ENCODE data around the gene NBPF3. TPM values are rescaled to one million over a fixed set of nuclear protein-coding genes. Genes with fewer than 3 reads are reported as not detected.

Gene NBPF3
- polyA plus RNA-seq, 1 donor, result 6.1 TPM

GRCh38 chr1:21494196-21494595, 54.3 kb downstream of the NBPF3 start:
- DNase-seq (ENCODE audit: low read depth), result no peak

GRCh38 chr1:21495225-21495820, 55.4 kb downstream of the NBPF3 start:
- no peak for DNase-seq (ENCODE audit: low read depth)

GRCh38 chr1:21496063-21496462, 56.1 kb downstream of the NBPF3 start:
- DNase-seq (ENCODE audit: low read depth), result no peak

- DNase-seq (ENCODE audit: low read depth), result no peak
Measured at GRCh38 chr1:21496886-21497285, 56.9 kb downstream of the NBPF3 start.

GRCh38 chr1:21497466-21498061, 57.6 kb downstream of the NBPF3 start:
- DNase-seq (ENCODE audit: low read depth), result no peak

- DNase-seq (ENCODE audit: low read depth), result no peak
Measured at GRCh38 chr1:21499283-21499950, 59.5 kb downstream of the NBPF3 start.

- DNase-seq (ENCODE audit: low read depth), result no peak
Measured at GRCh38 chr1:21503706-21504377, 63.9 kb downstream of the NBPF3 start.

- no peak for DNase-seq (ENCODE audit: low read depth)
Measured at GRCh38 chr1:21506804-21507203, 66.9 kb downstream of the NBPF3 start.

- no peak for DNase-seq (ENCODE audit: low read depth)
Measured at GRCh38 chr1:21507511-21508270, 67.8 kb downstream of the NBPF3 start.

GRCh38 chr1:21508580-21509350, 68.8 kb downstream of the NBPF3 start:
- DNase-seq (ENCODE audit: low read depth), result no peak

- DNase-seq (ENCODE audit: low read depth), result no peak
Measured at GRCh38 chr1:21509351-21510112, 69.6 kb downstream of the NBPF3 start, which contains the start of gene ALPL. Gene ALPL, plus strand, starts transcription at chr1:21509423. Its CDS starts 44,659 bp downstream, at chr1:21554082.

- DNase-seq (ENCODE audit: low read depth), result no peak
Measured at GRCh38 chr1:21510113-21510493, 70.2 kb downstream of the NBPF3 start.

GRCh38 chr1:21510885-21511578, 71.1 kb downstream of the NBPF3 start:
- no peak for DNase-seq (ENCODE audit: low read depth)

GRCh38 chr1:21511579-21512522, 71.9 kb downstream of the NBPF3 start:
- no peak for DNase-seq (ENCODE audit: low read depth)

GRCh38 chr1:21514245-21514644, 74.3 kb downstream of the NBPF3 start:
- no peak for DNase-seq (ENCODE audit: low read depth)

- no peak for DNase-seq (ENCODE audit: low read depth)
Measured at GRCh38 chr1:21517161-21517589, 77.2 kb downstream of the NBPF3 start.

- DNase-seq (ENCODE audit: low read depth), result no peak
Measured at GRCh38 chr1:21517660-21518480, 77.9 kb downstream of the NBPF3 start.
